Activated naive CD8-positive, alpha-beta T cell treated with anti-CD3 and anti-CD28 coated beads, Interleukin-2, amount 50 U/mL, for 24 hours (primary cell): Measurements from ENCODE around the gene LRG1.
A peak's percentile ranks its signal among the peaks of the same experiment; 100 is the strongest.
"Not testable (repeated sequence)": the region's sequence is repeated elsewhere in the genome, so short reads cannot be mapped to it uniquely, and the experiment has no call there.

Source experiments
- ATAC-seq: fragments of 150-1000 bp; cut with Tn5 transposase; one replicate; pipeline ENCODE4 v1.10.0; 2021
- DNase-seq: peaks from one replicate; pipeline ENCODE4 v3.0.0; 2021
- H3K27ac Mint-ChIP-seq: one replicate; pipeline ENCODE4 v1.8.0; 2021; ENCODE audit warnings: mild to moderate bottlenecking, mixed read lengths
- H3K27me3 Mint-ChIP-seq: one replicate; pipeline ENCODE4 v1.8.0; 2021; ENCODE audit warnings: mixed read lengths
- H3K36me3 Mint-ChIP-seq: one replicate; pipeline ENCODE4 v1.8.0; 2021; ENCODE audit warnings: low read depth, mixed read lengths
- H3K4me1 Mint-ChIP-seq: one replicate; pipeline ENCODE4 v1.8.0; 2021; ENCODE audit warnings: mixed read lengths
- H3K4me3 Mint-ChIP-seq: one replicate; pipeline ENCODE4 v1.8.0; 2021; ENCODE audit warnings: mild to moderate bottlenecking, moderate library complexity, mixed read lengths
- H3K9me3 Mint-ChIP-seq: one replicate; pipeline ENCODE4 v1.8.0; 2021; ENCODE audit warnings: mixed read lengths

LRG1 gene

DNA sequence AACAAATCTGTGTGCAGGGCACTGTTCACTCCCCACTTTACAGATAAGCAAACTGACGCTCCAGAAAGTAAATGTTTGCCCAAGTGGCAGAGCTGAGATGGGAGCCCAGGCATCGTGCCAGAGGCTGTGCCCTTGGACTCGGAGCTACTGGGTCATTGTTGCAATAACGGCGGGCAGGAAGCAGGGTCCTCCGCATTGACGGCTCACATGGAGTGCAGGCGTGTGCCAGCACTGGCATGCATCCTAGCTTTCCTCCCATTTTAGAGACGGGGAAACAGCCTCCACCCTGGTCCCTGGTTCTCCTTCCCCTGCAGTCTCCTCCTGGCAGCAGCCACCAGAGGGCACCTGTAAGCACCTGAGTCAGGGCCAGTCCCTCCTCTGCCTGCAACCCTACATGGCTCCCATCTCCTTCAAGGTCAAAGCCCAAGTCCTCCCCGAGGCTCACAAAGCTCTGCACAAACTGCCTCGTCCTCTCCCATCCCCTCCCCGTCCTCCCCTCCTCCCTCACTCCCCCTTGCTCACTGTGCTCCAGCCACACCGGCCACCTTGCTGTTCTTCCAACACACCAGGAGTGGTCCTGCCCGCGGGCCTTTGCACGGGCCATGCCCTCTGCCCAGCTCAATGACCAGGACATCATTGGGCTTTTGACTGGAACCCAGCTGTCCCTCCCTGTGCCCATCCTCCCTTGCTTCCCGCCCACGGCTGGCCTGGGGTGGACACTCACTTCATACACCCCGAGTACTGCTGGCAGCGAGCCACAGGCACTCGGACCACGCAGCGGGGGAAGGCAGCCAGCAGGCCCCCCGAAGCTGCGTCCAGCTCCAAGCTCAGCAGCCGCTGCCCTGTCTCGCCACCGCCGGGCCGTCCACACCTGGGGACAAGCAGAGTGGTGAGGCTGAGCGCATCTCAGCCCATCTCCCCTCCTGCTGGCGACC is 7.7 kb upstream of the LRG1 start:
- H3K27ac Mint-ChIP-seq = no peak overlapping the region
- H3K4me3 Mint-ChIP-seq = no peak overlapping the region
- DNase-seq (peak; percentile 36), ATAC-seq (peak; percentile 51)
- H3K9me3 Mint-ChIP-seq = no peaks in the 10 kb centered on the region
- peaks cover 1% of the 10 kb centered on the region for H3K4me1 Mint-ChIP-seq
- H3K36me3 Mint-ChIP-seq = no peaks in the 10 kb centered on the region
- peaks cover 3% of the 10 kb centered on the region for H3K27me3 Mint-ChIP-seq

DNA sequence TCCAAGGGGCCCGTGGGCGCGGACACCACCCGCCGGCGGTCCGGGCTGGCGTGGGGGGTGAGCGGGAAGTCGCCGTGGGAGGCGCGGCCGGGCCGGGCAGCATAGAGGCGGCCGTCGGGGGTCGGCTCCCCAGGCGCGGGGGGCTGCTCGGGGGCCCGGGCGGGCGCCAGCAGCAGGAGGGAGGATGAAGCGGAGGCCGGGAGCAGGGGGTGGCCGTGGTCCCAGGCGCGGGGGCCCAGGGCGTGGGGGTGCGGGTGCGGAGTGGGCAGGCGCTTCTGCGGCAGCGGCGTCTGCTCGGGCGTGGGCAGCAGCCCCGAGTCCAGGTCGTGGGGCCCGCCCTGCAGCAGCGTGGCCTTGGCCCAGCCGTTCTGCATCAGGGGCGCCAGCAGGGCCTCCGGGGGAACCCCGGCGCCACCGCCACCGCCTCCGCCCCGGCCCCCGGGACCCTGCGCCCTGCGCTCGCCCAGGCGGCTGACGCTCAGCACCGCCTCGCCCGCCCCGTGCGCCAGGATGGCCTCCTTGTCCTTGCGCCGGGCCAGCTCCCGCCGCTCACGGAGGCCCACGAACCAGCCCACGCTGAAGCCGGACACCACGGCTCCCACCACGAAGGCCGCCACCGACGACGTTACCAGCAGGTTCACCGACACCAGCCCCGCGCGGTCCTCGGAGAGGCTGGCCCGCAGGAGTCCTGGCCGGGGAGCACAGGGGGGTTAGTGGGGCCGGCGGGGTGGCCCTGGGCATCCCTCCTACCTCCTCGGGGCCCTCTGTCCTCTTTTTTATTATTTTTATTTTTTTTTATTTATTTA is 4.2 kb upstream of the LRG1 start:
- no peak overlapping the region for H3K4me3 Mint-ChIP-seq
- no peaks in the 10 kb centered on the region for H3K36me3 Mint-ChIP-seq
- ATAC-seq (no peak), DNase-seq (no peak)
- H3K9me3 Mint-ChIP-seq = no peaks in the 10 kb centered on the region
- H3K4me1 Mint-ChIP-seq = peaks cover 11% of the 10 kb centered on the region
- H3K27ac Mint-ChIP-seq = no peak overlapping the region
- peaks cover 6% of the 10 kb centered on the region for H3K27me3 Mint-ChIP-seq

DNA sequence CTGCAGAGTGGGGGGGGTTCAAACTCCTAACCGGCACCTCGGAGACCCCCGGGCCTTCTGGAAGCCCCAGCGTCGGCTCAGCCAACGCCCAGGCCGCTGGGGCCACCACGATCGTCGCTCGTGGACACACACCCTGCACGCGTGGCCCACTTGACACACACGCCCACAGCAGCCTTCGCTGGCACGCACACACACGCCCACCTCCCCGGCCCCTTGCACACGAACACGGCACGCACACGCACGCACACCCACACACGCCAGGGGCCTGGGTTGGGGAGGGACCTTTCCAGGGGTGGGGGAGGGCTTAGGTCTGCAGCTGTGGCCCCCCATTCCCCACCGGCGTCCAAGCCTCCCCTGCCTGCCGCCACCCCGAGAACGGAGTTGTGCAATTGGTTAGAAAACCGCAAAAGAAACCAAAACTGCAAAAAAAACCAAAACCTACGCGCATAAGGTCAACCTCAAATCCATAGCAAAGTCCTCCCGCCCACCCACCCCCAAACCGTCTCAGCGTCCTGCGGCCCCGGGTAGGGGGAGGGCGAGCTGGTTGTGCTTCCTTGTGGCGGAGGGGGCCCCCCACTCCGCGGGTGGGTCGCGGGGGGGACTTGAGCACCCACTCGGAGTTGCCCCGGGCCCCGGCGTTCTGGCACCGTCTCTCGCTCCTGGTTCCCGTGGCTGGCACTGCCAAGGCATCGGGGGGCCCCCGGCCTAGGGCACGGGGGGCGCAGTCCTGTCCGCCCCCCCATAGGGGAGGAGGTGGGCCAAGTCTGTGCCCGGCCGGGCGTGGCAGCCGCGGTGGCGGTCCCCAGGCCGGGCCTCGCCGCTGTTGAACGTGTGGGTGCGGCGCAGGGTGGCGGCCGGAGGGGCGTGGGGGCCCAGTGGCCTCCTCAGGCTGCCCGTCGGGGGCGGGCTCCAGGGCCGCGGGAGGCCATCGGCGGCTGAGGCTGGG is 3.3 kb upstream of the LRG1 start:
- no peak for ATAC-seq
- no peak for DNase-seq
- Mint-ChIP-seq H3K4me3 (no peak overlapping the region), H3K9me3 (no peaks in the 10 kb centered on the region), H3K27ac (no peak overlapping the region), H3K36me3 (no peaks in the 10 kb centered on the region), H3K27me3 (peaks cover 4% of the 10 kb centered on the region), H3K4me1 (peaks cover 11% of the 10 kb centered on the region)

DNA sequence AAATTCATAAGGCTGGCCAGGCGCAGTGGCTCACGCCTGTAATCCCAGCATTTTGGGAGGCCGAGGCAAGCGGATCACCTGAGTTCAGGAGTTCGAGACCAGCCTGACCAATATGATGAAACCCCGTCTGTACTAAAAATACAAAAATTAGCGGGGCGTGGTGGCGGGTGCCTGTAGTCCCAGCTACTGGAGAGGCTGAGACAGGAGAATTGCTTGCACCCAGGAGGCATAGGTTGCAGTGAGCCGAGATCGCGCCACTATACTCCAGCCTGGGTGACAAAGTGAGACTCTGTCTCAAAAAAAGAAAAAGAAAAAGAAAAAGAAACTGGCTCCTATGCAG is 1.9 kb upstream of the LRG1 start:
- not testable (repeated sequence) for H3K27me3 Mint-ChIP-seq, ATAC-seq, H3K4me3 Mint-ChIP-seq, H3K36me3 Mint-ChIP-seq, H3K9me3 Mint-ChIP-seq, DNase-seq, H3K27ac Mint-ChIP-seq
- H3K4me1 Mint-ChIP-seq = peaks cover 11% of the 10 kb centered on the region

DNA sequence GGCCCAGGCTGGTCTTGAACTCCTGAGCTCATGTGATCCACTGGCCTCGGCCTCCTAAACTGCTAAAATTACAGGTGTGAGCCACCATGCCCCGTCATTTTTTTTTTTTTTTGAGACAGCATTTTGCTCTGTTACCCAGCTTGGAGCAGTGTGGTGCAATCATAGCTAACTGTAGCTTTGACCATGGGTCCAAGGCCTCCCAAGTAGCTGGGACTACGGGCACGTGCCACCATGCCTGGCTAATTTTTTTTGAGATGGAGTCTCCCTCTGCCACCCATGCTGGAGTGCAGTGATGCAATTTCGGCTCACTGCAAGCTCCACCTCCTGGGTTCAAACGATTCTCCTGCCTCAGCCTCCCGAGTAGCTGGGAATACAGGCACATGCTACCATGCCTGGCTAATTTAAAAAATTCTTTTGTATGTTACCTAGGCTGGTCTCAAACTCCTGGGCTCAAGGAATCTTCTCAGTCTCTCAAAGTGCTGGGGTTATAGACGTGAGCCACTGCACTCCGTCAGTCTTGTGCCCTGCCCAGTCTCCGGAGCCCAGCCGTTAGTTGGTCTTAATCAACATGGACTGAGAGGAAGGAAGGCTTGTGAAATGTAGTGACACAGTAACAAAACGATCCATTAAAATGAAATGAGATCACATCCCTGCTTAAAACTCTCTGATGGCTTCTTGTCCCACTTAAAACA is 1.4 kb upstream of the LRG1 start:
- no peak overlapping the region for H3K4me3 Mint-ChIP-seq
- peaks cover 4% of the 10 kb centered on the region for H3K27me3 Mint-ChIP-seq
- ATAC-seq (no peak), DNase-seq (no peak)
- peaks cover 11% of the 10 kb centered on the region for H3K4me1 Mint-ChIP-seq
- no peaks in the 10 kb centered on the region for H3K9me3 Mint-ChIP-seq
- H3K36me3 Mint-ChIP-seq = no peaks in the 10 kb centered on the region
- H3K27ac Mint-ChIP-seq = no peak overlapping the region

DNA sequence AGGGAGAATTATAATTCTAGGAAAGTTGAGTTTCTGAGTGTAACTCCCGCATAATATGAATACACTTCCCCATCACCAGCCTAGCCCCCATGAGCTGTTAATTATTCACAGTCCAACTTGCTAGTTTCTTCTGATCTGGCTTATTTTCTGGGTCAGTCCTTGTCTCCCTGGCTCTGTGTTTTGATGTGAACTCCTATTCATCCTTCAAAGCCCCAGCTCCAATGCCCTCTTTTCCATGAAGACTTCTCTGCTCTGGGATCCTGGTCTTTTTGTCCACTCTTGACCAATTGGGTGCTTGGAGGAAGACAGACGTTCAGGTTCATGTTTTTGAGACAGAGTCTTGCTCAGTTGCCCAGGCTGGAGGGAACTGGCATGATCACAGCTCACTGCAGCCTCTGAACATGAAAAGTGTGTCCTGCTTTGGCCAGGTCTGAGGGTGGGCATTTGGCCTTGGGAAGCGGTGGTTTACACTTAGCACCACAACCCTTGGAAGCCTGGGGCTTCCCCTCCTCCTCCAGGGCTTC is 605 bp downstream of the LRG1 start:
- Mint-ChIP-seq H3K36me3 (no peaks in the 10 kb centered on the region), H3K9me3 (no peaks in the 10 kb centered on the region), H3K4me1 (peaks cover 16% of the 10 kb centered on the region), H3K27me3 (peaks cover 7% of the 10 kb centered on the region), H3K27ac (no peak overlapping the region), H3K4me3 (no peak overlapping the region)
- DNase-seq (no peak), ATAC-seq (no peak)

DNA sequence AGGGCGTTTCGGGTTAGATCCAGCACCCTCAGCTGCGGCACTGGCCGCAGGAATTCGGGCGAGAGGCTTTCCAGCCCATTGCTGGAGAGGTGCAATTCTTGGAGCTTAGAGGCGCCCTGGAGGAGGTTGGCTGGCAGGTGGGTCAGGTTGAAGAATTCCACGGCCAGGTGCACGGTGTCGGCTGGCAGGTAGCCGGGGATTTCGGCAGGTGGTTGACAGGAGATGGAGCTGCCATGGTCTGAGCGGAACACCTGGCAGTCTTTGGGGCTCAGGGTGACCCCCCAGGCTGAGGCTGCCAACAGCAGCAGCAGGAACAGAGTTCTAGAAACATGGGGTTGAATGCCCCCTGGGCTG is 1.3 kb downstream of the LRG1 start:
- Mint-ChIP-seq H3K27ac (no peak overlapping the region), H3K36me3 (no peaks in the 10 kb centered on the region), H3K4me3 (no peak overlapping the region), H3K9me3 (no peaks in the 10 kb centered on the region), H3K27me3 (peaks cover 11% of the 10 kb centered on the region), H3K4me1 (peaks cover 16% of the 10 kb centered on the region)
- DNase-seq = no peak
- ATAC-seq = no peak

DNA sequence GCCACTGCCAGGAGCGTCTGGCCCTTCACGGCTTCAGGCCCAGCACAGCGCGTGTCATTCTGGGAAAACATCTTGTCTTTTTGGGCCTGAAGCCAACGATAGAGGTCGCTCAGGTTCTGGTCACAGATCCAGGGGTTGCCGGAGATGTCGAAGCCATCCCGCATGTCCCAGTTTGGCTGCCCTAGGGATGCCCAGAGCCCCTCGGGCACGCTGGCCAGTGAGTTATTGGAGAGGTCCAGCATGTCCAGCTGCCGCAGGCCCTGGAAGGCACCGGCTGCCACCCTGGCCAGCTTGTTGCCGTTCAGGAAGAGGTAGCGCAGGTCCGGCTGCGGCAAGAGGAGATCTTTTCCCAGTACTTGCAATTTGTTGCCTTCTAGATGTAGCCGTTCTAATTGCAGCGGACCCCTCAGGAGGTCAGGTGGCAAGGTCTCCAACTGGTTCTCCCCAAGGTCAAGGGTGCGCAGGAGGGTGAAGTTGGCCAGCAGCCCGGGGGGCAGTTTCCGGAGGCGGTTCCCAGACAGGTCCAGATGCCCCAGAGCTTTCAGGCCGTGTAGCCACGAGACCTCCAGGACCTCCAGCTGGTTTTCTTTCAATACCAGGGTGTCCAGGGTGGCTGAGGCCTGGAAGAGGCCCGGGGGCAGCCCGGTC is 1.8 kb downstream of the LRG1 start:
- H3K27ac Mint-ChIP-seq = no peak overlapping the region
- DNase-seq (no peak), ATAC-seq (no peak)
- H3K4me1 Mint-ChIP-seq = peaks cover 15% of the 10 kb centered on the region
- no peak overlapping the region for H3K4me3 Mint-ChIP-seq
- no peaks in the 10 kb centered on the region for H3K9me3 Mint-ChIP-seq
- no peaks in the 10 kb centered on the region for H3K36me3 Mint-ChIP-seq
- H3K27me3 Mint-ChIP-seq = peaks cover 15% of the 10 kb centered on the region

DNA sequence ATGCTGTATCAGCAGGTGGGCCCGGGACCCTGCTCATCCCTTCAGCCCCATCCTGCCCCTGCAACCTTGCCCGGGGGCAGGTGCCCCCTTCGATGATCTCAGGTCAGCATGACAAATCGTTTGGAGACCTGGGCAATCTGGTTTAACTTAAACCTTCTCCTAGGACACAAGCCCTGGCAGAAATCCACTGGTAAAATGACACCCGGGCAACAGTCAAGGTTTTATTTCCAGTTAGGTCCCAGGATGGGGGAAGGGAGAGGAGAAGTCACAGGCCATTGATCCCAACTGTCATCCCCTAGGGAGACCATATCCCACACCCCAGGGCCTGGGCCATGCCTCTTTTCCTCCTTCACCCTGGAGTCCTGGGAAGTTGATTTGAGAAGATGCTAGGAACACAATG is 3.0 kb downstream of the LRG1 start:
- Mint-ChIP-seq H3K4me3 (no peak overlapping the region), H3K9me3 (no peaks in the 10 kb centered on the region), H3K36me3 (no peaks in the 10 kb centered on the region), H3K27me3 (peaks cover 15% of the 10 kb centered on the region), H3K27ac (no peak overlapping the region), H3K4me1 (peaks cover 15% of the 10 kb centered on the region)
- no peak for DNase-seq
- ATAC-seq = no peak

DNA sequence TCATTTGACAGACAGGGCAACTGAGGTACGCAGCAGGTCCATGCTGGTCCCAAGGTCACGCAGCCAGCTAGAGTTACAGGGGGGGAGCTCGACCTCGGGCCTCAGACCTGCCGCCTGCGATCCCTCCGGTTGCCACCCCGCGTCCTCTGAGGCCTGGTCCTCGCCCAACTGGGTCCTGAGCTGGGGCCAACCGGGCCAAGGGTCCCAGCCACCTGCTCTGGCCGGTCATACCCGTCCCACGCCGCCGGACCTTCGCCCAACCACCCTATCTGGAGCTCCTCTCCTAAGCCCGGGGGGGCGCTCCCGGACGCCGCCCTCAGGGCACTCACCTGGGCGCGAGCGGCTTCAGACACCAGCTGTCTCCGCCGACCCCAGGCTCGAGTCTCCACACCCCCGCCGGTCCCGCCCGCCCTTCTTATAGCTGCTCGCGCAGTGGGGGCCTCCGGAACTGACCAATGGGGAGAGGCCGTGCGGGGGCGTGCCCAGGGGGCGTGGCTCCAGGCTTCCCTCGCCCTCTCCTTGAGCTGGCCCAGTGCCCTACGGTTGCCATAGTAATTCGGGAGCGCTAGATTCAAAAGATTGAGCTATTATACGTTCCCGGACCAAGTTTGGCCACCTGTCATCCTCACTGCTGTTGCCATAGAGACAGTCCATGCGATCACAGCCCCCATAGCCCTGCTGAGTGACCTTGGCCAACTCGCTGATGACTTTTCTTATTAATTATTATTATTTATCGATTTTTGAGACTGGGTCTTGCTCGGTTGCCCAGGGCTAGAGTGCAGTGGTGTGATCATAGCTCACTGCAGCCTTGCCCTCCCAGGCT is 4.8 kb downstream of the LRG1 start, which contains the start of gene PLIN5:
TSS of gene PLIN5 (minus strand) at position 389 of the 823 bp plus-strand sequence. CDS start 1,150 bp downstream, outside the sequence.
- Mint-ChIP-seq H3K4me1 (peaks cover 8% of the 10 kb centered on the region), H3K9me3 (no peaks in the 10 kb centered on the region), H3K36me3 (no peaks in the 10 kb centered on the region), H3K4me3 (no peak within 1 kb of the TSS), H3K27ac (peak within 1 kb of the TSS; percentile 42), H3K27me3 (peaks cover 15% of the 10 kb centered on the region)
- peak; percentile 62 for ATAC-seq
- DNase-seq = peak; percentile 58

DNA sequence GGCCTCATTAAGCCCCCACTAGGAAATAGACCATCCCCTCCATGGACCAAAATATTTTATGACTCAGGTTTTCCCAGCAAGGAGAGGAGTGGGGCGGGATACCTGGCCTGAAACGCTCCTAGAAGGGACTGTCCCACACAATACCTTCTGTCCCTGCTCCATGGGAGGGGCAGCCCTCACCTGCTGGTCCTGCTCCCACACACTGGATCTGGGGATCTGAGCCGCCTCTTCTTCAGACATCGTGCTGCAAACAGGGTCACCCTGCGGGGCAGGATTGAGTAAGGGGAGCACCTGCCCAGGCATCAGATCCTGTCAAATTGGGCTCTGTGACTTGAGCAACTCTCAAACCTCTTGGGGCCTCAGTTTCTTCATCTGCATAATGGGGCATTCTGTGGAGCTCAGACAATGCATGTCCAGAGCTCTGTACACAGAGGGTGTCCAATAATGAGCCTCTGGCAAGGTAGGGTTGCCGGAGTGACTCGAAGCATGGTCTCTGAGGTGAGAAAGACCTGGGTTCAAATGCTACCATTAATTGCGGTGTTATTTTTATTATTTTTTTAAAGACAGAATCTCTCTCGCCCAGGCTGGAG is 5.9 kb downstream of the LRG1 start:
- ATAC-seq = no peak
- no peaks in the 10 kb centered on the region for H3K36me3 Mint-ChIP-seq
- H3K27ac Mint-ChIP-seq = no peak overlapping the region
- no peak for DNase-seq
- H3K4me1 Mint-ChIP-seq = peaks cover 5% of the 10 kb centered on the region
- no peaks in the 10 kb centered on the region for H3K9me3 Mint-ChIP-seq
- peaks cover 12% of the 10 kb centered on the region for H3K27me3 Mint-ChIP-seq
- H3K4me3 Mint-ChIP-seq = no peak overlapping the region

DNA sequence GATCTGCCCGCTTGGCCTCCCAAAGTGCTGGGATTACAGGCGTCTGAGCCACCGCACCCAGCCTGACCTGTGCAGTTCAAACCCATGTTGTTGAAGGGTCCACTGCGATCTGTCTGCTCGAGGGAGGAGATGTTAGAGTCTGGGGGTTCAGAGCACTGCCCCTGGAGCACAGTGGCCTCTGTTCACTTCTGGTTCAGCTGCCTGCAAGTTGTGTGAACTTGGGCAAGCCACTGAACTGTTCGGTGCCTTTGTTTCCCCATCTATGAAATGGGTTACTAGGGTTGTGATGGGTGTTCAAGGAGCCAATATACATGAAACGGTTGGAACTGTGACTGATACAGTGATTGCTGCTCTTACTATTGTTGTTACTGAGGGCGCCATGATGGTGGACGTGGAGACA is 6.5 kb downstream of the LRG1 start:
- no peak for DNase-seq
- Mint-ChIP-seq H3K27me3 (peaks cover 12% of the 10 kb centered on the region), H3K4me1 (peaks cover 5% of the 10 kb centered on the region), H3K4me3 (no peak overlapping the region), H3K27ac (no peak overlapping the region), H3K36me3 (no peaks in the 10 kb centered on the region), H3K9me3 (no peaks in the 10 kb centered on the region)
- ATAC-seq = no peak
